ENCODE results near the gene SPATA31C2.

DNA sequence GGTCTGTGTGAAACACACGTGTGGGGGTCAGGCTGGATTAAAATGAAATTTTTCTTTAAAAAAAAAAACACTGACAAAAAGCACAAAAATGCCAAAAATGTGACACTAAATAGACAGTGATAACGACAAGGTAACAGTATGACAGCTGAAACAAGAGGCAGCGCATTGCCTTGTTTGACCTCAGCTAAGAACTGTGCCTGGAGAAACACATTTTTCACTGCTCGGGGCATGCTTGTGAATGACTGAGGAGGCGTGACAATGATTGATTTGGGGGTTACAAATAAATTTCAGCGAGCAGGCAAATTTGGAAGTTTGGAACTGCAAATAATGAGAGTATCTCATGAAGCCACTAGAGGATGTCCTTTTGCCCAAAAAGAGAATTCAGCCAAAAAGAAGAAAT is 44.2 kb upstream of the SPATA31C2 start:
- TF ChIP-seq, protein P1, sequence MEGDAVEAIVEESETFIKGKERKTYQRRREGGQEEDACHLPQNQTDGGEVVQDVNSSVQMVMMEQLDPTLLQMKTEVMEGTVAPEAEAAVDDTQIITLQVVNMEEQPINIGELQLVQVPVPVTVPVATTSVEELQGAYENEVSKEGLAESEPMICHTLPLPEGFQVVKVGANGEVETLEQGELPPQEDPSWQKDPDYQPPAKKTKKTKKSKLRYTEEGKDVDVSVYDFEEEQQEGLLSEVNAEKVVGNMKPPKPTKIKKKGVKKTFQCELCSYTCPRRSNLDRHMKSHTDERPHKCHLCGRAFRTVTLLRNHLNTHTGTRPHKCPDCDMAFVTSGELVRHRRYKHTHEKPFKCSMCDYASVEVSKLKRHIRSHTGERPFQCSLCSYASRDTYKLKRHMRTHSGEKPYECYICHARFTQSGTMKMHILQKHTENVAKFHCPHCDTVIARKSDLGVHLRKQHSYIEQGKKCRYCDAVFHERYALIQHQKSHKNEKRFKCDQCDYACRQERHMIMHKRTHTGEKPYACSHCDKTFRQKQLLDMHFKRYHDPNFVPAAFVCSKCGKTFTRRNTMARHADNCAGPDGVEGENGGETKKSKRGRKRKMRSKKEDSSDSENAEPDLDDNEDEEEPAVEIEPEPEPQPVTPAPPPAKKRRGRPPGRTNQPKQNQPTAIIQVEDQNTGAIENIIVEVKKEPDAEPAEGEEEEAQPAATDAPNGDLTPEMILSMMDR (conservative IDR thresholded peaks at IDR 0.05; ENCODE audit: low read depth, low read length), result no peak
- TF ChIP-seq EZH2 (IDR thresholded peaks at IDR 0.05; ENCODE audit: low read length, unreplicated experiment) (no peak), EZH2phosphoT487 (IDR thresholded peaks at IDR 0.05; ENCODE audit: borderline replicate concordance, low read length) (no peak)

Measured in PC-3 (cell line).